ENCODE data around the gene PSMC3IP. TPM values are rescaled to one million over a fixed set of nuclear protein-coding genes. Genes with fewer than 3 reads are reported as not detected.
A peak's percentile ranks its signal among the peaks of the same experiment; 100 is the strongest.

The PSMC3IP gene
- total RNA-seq, 1 experiment from 2014 or later = 25.2 TPM

DNA sequence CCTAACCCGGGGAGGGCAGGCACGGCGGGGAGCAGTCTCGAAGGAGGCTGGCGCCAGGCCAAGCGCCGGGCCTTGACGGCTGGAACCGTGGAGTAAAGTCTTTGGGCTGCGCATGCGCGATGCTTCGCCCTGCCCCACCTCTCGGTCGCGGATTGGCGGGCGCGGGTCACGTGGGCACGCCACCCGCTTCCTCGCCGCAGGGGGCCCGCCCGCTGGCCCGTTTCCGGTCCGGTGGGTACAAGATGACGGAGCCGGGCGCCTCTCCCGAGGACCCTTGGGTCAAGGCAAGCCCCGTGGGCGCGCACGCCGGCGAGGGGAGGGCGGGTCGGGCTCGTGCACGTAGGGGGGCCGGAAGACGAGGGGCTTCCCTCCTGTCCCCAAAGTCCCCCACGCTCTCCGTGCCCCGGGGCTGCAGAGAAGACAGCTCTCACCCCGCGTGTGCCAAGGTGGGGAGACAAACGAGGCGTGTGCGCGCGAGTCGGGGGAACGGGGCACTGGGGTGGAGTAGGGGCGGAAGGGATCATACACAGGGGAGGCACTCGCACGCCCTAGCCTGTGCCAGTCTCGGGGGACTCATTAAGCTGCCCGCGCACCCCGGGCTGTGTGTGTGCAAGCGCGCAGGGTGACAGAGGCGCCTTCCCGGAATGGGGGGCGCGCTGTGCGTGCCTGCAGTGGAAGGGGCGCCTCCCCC, 10.5 kb downstream of the PSMC3IP start, which contains the start of gene MLX:
Gene MLX (plus strand): TSS at position 218 of the 691 bp plus-strand sequence. CDS start 25 bp downstream, at position 243.
- POLR2A ChIA-PET = interaction anchor here (1.4 kb wide), 1 partner anchor 13 kb away, joined by 6 read pairs; no protein-coding TSS in a partner anchor
- BruUV-seq (replicated peaks) = TSS peak; percentile 3
- H3K27ac Mint-ChIP-seq (ENCODE audit: unreplicated experiment) = peak within 1 kb of the TSS; percentile 95
- H3K4me3 Mint-ChIP-seq (ENCODE audit: unreplicated experiment) = peak within 1 kb of the TSS; percentile 95
- peaks cover 13% of the 10 kb centered on the region for H3K4me1 ChIP-seq
- TF ChIP-seq, protein P1, sequence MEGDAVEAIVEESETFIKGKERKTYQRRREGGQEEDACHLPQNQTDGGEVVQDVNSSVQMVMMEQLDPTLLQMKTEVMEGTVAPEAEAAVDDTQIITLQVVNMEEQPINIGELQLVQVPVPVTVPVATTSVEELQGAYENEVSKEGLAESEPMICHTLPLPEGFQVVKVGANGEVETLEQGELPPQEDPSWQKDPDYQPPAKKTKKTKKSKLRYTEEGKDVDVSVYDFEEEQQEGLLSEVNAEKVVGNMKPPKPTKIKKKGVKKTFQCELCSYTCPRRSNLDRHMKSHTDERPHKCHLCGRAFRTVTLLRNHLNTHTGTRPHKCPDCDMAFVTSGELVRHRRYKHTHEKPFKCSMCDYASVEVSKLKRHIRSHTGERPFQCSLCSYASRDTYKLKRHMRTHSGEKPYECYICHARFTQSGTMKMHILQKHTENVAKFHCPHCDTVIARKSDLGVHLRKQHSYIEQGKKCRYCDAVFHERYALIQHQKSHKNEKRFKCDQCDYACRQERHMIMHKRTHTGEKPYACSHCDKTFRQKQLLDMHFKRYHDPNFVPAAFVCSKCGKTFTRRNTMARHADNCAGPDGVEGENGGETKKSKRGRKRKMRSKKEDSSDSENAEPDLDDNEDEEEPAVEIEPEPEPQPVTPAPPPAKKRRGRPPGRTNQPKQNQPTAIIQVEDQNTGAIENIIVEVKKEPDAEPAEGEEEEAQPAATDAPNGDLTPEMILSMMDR (IDR thresholded peaks at IDR 0.05; ENCODE audit: insufficient read depth in 1 of 2, low read depth in 1 of 2, low read length in 1 of 2, severe bottlenecking in 1 of 2, unreplicated experiment in 1 of 2) = peak in 1 of 2 experiments; percentile 22
- peaks cover 96% of the 10 kb centered on the region for H3K36me3 Mint-ChIP-seq (ENCODE audit: insufficient read depth, unreplicated experiment)
- CTCF ChIA-PET = interaction anchor here (0.7 to 1.4 kb wide), 2 partner anchors 11 to 12 kb away, joined by 3 to 17 read pairs; partner anchors contain the start of gene PSMC3IP
- peaks cover 15% of the 10 kb centered on the region for H3K4me1 Mint-ChIP-seq (ENCODE audit: low read depth, unreplicated experiment)
- H3K9me3 Mint-ChIP-seq (ENCODE audit: unreplicated experiment) = no peaks in the 10 kb centered on the region
- DNase-seq = peak; percentile 92 to 96
- H3K4me3 ChIP-seq (ENCODE audit: low read depth, low read length) = peak within 1 kb of the TSS; percentile 49
- H3K27me3 ChIP-seq (replicated peaks; ENCODE audit: control insufficient read depth, insufficient read depth, low read length) = no peaks in the 10 kb centered on the region
- no peaks in the 10 kb centered on the region for H3K27me3 Mint-ChIP-seq (ENCODE audit: insufficient read depth, unreplicated experiment)
- peaks cover 17% of the 10 kb centered on the region for H3K36me3 ChIP-seq (ENCODE audit: control insufficient read depth, insufficient read depth, low read length)
- no peaks in the 10 kb centered on the region for H3K9me3 ChIP-seq
- intact Hi-C loops (cut with micrococcal nuclease; ENCODE audit: unreplicated experiment) = no loop called here

DNA sequence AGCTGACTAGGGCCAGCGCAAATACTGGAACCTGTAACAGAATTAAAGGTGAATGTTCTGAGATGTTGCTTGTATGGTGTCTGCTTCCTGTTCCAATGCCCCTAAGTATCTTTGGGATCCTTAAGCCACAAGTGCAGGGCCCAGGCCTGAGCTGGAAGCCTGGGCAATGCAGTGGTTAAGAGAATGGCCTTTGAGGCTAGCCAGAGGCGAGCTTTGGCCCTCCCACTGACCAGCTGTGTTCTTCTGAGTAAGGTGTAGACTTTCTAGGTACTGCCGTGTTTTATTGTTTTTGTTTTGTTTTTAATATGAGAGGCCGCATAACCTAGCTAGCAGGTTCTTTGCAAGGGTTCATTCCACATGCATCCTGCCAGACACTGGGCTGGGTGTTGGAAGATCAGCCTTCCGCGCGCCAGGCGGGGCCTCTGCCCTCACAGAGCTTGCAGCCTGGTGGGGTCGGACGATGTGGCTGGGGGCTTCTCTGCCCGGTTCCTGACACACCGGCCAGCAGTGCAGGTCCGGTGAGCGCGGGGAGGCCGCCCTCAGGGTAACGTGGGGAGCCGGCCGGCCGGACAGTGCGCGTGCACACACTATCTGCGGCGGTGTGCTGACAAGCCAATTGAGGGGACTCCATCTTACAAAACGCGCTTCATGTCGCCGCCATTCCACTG, 11.2 kb downstream of the PSMC3IP start:
- Histone ChIP-seq H3K36me3 (ENCODE audit: control insufficient read depth, insufficient read depth, low read length) (peaks cover 16% of the 10 kb centered on the region), H3K4me1 (peaks cover 13% of the 10 kb centered on the region), H3K27me3 (replicated peaks; ENCODE audit: control insufficient read depth, insufficient read depth, low read length) (no peaks in the 10 kb centered on the region), H3K4me3 (ENCODE audit: low read depth, low read length) (peak overlapping the region; percentile 49), H3K9me3 (no peaks in the 10 kb centered on the region)
- peaks cover 96% of the 10 kb centered on the region for H3K36me3 Mint-ChIP-seq (ENCODE audit: insufficient read depth, unreplicated experiment)
- H3K4me3 Mint-ChIP-seq (ENCODE audit: unreplicated experiment) = peak overlapping the region; percentile 95
- ChIA-PET POLR2A (interaction anchor here (1.4 kb wide), 1 partner anchor 12 kb away, joined by 6 read pairs; no protein-coding TSS in a partner anchor), CTCF (interaction anchor here (1.4 kb wide), 1 partner anchor 12 kb away, joined by 17 read pairs; the partner anchor contains the start of gene PSMC3IP)
- no TSS peak for BruUV-seq (replicated peaks)
- intact Hi-C loops (cut with micrococcal nuclease; ENCODE audit: unreplicated experiment) = no loop called here
- DNase-seq = no peak
- peaks cover 15% of the 10 kb centered on the region for H3K4me1 Mint-ChIP-seq (ENCODE audit: low read depth, unreplicated experiment)
- H3K9me3 Mint-ChIP-seq (ENCODE audit: unreplicated experiment) = no peaks in the 10 kb centered on the region
- H3K27me3 Mint-ChIP-seq (ENCODE audit: insufficient read depth, unreplicated experiment) = no peaks in the 10 kb centered on the region
- peak overlapping the region; percentile 95 for H3K27ac Mint-ChIP-seq (ENCODE audit: unreplicated experiment)
- TF ChIP-seq, protein P1 (IDR thresholded peaks at IDR 0.05; ENCODE audit: insufficient read depth in 1 of 2, low read depth in 1 of 2, low read length in 1 of 2, severe bottlenecking in 1 of 2, unreplicated experiment in 1 of 2) = no peak

DNA sequence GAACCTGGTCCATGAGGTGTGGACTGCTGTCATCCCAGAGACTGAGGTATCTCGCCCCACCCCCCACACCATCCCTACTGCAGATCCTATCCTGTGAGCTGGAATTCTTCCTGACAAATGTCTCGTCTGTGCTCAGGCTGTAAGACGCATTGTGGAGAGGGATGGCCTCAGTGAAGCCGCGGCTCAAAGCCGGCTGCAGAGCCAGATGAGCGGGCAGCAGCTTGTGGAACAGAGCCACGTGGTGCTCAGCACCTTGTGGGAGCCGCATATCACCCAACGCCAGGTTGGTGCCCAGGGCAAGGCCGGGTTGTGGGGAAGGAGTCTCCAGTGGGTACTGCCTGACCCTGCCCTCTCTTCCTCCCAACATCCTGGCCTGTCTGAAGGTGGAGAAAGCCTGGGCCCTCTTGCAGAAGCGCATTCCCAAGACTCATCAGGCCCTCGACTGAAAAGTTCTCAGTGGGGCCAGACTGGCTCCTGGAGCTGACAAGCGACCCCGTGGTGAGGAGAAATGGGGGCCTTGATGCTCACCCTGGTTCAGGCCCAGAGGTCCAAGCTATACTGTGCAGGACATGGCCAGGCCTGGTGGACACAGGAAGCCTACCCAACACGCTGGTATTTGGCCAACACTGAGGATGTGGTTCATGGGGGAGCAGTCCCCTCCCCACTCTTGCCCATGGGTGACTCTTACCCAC, 11.9 kb downstream of the PSMC3IP start:
- intact Hi-C loops (cut with micrococcal nuclease; ENCODE audit: unreplicated experiment) = no loop called here
- BruUV-seq (replicated peaks) = no TSS peak
- DNase-seq = no peak
- Histone ChIP-seq H3K36me3 (ENCODE audit: control insufficient read depth, insufficient read depth, low read length) (peaks cover 15% of the 10 kb centered on the region), H3K4me3 (ENCODE audit: low read depth, low read length) (no peak overlapping the region), H3K4me1 (peaks cover 13% of the 10 kb centered on the region), H3K27me3 (replicated peaks; ENCODE audit: control insufficient read depth, insufficient read depth, low read length) (no peaks in the 10 kb centered on the region), H3K9me3 (no peaks in the 10 kb centered on the region)
- Mint-ChIP-seq H3K27me3 (ENCODE audit: insufficient read depth, unreplicated experiment) (no peaks in the 10 kb centered on the region), H3K9me3 (ENCODE audit: unreplicated experiment) (no peaks in the 10 kb centered on the region), H3K36me3 (ENCODE audit: insufficient read depth, unreplicated experiment) (peaks cover 95% of the 10 kb centered on the region), H3K27ac (ENCODE audit: unreplicated experiment) (peak overlapping the region; percentile 95), H3K4me1 (ENCODE audit: low read depth, unreplicated experiment) (peaks cover 15% of the 10 kb centered on the region), H3K4me3 (ENCODE audit: unreplicated experiment) (peak overlapping the region; percentile 95)
- CTCF ChIA-PET = no interaction called here
- POLR2A ChIA-PET = no interaction called here
- TF ChIP-seq, protein P1 (IDR thresholded peaks at IDR 0.05; ENCODE audit: insufficient read depth in 1 of 2, low read depth in 1 of 2, low read length in 1 of 2, severe bottlenecking in 1 of 2, unreplicated experiment in 1 of 2) = no peak
